HG03066 (cell line): Measurements from ENCODE around the gene FGD3.
"Not testable (repeated sequence)": the region's sequence is repeated elsewhere in the genome, so short reads cannot be mapped to it uniquely, and the experiment has no call there.

Experiments used
- ATAC-seq: cut with Tn5 transposase; IDR thresholded peaks from one replicate; pipeline ENCODE4 v1.9.1; 2021; ENCODE audit warnings: low read depth; ENCODE audit not compliant: unreplicated experiment

Gene FGD3, protein sequence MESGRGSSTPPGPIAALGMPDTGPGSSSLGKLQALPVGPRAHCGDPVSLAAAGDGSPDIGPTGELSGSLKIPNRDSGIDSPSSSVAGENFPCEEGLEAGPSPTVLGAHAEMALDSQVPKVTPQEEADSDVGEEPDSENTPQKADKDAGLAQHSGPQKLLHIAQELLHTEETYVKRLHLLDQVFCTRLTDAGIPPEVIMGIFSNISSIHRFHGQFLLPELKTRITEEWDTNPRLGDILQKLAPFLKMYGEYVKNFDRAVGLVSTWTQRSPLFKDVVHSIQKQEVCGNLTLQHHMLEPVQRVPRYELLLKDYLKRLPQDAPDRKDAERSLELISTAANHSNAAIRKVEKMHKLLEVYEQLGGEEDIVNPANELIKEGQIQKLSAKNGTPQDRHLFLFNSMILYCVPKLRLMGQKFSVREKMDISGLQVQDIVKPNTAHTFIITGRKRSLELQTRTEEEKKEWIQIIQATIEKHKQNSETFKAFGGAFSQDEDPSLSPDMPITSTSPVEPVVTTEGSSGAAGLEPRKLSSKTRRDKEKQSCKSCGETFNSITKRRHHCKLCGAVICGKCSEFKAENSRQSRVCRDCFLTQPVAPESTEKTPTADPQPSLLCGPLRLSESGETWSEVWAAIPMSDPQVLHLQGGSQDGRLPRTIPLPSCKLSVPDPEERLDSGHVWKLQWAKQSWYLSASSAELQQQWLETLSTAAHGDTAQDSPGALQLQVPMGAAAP

GRCh38 chr9:92947268-92948037, at the start of gene FGD3:
FGD3 (plus strand) TSS chr9:92947523; CDS start chr9:92976257, 28,734 bp downstream.
- no peak for ATAC-seq

GRCh38 chr9:92905137-92905536, 42.2 kb upstream of the FGD3 start:
- not testable (repeated sequence) for ATAC-seq

DNA sequence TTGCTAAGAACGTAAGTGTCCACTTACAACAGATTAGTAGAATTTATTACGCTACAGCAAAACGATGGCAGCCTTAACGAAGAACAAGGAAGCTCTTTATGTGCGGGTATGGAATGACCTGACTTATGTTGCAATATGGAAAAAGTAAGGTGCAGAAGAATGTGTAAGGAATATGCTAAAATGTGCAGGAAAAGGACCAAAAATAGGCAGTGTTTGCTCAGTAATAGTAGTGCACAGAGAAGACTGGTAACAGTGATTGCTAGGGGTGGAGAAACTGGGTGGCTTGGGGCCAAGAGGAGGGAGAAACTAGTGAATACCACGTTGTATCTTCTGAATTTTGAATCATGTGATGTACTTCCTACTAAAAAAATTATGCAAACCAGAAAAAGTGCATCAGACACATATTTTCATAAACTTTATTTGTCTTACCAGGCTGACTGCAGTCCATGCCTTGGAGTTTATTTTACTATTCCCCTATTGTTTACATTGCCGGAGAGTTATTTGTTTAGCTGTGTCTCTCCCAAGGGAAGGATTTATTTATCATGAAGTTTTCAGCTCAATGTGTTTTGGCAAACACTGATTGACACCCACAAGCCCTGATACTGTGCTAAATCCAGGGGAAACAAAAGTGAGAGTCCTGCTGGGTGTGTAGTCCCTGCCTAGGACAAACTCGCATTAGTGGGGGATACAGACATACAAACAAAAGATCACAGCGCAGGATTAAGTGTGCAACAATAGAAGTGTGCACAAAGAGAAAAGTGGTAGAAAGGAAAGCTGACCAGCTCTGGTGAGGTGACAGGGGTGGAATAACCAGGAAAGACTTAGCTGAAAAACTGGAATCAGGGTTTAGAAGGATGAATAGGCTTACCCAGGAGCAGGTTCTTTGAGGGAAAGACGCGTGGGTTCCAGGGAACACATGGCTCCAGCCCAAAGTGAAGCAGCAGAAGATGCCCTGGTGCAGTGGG, 35.5 kb upstream of the FGD3 start:
- no peak for ATAC-seq

- ATAC-seq: no peak
Observed at GRCh38 chr9:92917176-92917800, 30.0 kb upstream of the FGD3 start.

DNA sequence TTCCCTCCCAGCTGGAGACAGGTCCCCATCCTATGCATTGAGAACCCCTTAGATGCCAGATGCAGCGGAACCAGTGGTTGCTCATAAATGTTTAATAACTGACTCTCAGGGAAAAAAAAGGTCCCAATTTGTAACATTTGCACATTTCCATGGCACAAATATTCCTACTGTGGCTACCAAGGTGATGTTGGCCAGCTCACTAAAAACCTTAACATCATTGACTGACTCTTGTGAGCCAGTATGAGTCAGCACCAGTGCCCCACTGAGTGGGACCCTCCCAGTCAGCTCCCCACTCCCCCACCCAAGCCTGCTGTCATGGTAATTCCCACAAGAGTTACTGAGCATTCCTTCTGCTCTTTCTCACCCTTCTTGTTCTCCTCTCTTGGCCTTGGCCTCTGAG, 26.9 kb upstream of the FGD3 start:
- no peak for ATAC-seq

GRCh38 chr9:92931606-92932005, 15.7 kb upstream of the FGD3 start:
- ATAC-seq: no peak

GRCh38 chr9:92934321-92934720, 13.0 kb upstream of the FGD3 start:
- ATAC-seq: no peak

- ATAC-seq: no peak
Observed at GRCh38 chr9:92938025-92938424, 9.3 kb upstream of the FGD3 start.

DNA sequence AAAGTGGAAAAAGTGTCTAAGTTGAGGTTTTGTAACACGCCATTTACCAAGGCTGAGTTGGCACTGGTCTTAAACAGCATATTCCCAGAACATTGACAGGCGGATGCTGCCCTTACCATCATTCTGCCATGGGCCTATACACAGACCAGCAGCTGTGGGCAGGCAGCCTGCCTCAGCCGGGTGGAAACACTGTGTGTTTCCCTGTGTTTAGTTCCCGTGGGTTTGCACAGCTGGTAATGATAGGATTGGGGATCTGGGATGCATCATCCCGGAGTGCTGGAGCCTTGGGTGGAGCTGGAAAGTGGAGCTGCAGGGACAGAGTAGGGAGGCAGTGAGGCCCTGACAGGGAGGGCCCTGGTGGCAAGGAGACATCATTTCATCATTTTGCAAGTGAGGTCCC, 5.5 kb upstream of the FGD3 start:
- no peak for ATAC-seq

DNA sequence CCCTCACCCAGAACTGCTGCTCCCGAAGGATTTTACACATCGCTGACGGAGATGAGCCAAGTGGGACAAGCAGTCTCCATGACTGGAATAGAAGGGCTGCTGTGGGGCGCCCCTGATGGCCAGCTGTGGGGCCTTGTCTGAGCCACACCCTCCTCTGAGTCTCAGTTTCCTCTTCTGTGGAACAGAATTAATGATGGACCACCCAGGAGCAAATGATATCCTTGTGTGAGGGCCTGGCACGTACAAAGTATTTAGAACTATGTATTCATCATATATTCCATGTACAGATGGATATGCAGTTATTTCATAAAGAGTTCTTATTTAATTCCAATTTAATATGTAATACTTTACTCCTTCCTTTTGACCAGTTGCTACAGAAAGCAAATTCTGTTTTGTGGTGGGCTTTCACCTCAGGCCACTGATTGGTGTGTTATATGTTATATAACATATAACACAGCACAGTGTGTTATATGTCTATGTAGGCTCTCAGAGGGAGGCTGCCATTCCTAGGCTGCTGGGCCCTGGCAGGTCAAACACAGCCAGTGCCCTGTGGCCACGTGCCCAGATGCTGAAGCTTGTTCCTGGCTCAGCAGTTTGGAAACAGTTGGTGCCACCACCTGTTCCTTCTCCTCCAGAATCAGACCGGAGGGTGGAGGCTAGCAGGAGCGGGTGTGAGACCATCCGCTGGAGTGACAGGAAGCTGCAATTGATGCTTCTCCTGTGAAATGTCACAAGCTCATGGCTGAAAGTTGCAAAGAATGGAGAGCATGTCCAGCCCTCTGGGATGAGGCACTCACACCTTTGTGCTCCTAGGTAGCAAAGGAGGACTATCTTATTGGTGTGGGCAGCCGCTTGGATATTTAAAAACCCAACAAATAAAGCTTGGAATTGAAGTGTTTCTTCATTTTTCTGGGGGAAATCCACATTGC, 4.4 kb upstream of the FGD3 start:
- no peak for ATAC-seq

GRCh38 chr9:92944921-92945320, 2.4 kb upstream of the FGD3 start:
- no peak for ATAC-seq

DNA sequence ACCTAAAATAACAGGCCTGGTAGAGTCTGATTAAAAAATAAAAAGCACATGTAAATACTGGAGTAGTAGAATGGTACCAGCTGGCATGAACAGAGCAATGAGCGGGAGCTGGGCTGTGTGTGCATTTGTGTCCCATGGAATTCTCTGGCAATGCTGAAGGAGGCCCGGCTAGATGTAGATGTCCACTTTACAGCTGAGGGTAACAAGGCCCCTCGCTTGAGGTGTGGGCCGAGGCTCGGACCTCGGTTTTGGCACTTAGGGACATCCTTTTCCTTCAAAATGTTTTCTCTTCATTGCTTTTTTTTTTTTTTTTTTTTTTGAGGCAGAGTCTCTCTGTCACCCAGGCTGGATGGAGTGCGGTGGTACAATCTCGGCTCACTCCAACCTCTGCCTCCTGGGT, 1.5 kb upstream of the FGD3 start:
- ATAC-seq: no peak

GRCh38 chr9:92948038-92948534, 763 bp downstream of the FGD3 start:
- ATAC-seq: no peak

- ATAC-seq: no peak
Observed at GRCh38 chr9:92948632-92949031, 1.3 kb downstream of the FGD3 start.

DNA sequence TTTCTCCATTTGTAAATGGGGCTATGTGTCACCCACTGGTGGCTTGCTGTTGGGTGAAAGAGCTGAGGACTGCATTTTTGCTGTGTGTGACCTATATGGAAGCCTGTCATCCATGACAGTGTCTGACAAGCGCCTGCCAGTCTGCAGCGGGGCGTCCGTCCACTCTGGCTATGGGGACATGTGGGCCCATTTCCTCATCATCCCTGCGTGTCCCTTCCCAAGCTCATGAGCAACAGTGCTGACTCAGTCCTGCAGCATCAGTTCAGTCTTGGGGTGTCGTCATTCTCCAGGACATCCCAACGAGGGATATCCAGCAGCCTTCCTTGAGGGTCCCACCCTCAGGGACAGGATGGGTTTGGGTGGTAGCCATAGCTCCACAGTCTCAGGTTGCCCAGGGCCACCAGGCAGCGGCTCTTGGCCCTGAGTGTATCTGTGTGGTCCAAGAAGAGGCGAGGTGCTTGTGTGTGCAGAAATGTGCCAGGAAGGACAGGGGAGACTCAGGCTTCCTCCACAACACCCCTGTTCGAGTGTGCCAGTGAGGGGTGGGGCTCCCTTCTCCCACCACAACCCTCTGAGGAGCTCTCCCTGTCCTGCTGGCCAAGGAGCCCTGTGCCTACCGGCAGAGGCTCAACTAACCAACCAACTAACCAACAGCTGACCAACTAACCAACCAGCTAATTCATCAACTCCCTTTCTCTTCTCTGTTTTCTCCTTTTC, 2.1 kb downstream of the FGD3 start:
- no peak for ATAC-seq

DNA sequence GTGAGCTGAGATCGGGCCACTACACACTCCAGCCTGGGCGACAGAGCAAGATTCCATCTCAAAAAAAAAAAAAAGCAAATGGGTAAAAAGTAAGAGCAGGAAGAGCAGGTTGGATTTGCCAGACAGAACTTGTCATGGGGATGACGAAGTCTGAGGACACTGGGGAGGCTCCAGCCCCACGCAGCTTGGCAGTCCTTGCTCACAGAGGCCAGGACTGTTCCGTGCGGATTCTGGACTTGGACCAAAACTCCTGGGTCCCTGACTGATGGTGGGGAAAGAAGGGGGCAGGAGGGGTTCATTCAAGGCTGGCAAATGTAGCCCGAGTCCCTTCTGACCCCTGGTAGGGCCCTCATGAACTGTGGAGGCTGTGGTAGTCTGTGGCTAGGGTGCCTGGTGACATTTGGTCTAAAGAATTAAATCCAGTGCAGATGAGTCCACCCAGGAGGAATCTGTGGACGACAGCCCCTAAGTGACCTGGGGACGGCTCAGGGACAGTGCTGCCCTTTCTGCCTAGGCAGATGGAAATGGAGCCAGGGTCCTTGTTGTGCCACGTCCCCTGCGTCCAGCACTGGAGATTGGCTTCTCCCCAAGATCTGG, 3.1 kb downstream of the FGD3 start:
- ATAC-seq: no peak

DNA sequence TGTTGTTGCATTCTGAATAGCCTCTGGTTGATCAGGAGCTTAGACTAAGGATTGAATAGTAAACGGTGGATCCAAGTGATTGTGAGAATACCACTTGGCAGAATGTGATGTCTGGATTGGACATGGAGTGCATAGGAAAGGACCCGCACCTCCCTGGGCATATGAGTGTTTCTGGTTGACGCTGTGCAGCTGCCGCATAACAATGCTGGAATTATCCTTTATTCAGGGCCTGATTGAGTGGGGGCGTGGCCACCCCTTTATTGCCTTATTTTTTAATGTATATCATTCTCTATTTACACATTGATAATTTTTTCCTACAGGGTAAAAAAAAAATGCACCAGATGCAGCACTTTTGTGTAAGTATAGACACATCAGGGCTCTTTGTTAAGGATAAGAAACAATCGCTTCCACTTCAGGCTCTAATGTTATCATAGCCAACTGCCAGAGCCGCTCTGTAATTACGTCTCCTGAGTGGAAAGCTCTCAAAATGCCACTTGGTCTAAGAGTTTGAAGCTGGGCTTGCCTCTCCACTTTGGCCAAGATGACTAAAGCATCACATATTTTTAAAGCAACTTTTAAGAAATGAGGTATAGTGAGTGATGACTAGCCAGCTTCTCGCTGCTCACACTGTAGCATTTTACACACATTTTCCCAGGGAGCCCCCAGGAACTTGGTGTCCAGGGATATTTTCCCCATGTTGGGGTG, 5.7 kb downstream of the FGD3 start:
- ATAC-seq: no peak
